Activated CD4-positive, CD25-positive, alpha-beta regulatory T cell treated with anti-CD3 and anti-CD28 coated beads, Interleukin-2, amount 50 U/mL, for 16 hours (primary cell): ENCODE results near the gene OXTR.

ENCODE experiments used
- DNase-seq: peaks from one replicate; pipeline ENCODE4 v3.0.0-alpha.2; 2020; ENCODE audit warnings: low read depth, low spot score

Gene OXTR

GRCh38 chr3:8712908-8713255 lies 56.5 kb downstream of the OXTR start:
- no peak for DNase-seq

GRCh38 chr3:8712045-8712907 lies 57.1 kb downstream of the OXTR start:
- DNase-seq, result no peak

- DNase-seq, result no peak
Observed at GRCh38 chr3:8709801-8710507, 59.5 kb downstream of the OXTR start.

GRCh38 chr3:8709287-8709686 lies 60.1 kb downstream of the OXTR start:
- DNase-seq, result no peak

GRCh38 chr3:8705575-8705974 lies 63.8 kb downstream of the OXTR start:
- no peak for DNase-seq

GRCh38 chr3:8702560-8702959 lies 66.9 kb downstream of the OXTR start:
- DNase-seq, result no peak
